ENCODE measurements around the gene PLXDC2.
A peak's percentile ranks its signal among the peaks of the same experiment; 100 is the strongest.

The PLXDC2 gene

GRCh38 chr10:19925064-19925463, 108.8 kb downstream of the PLXDC2 start:
- DNase-seq (ENCODE audit: low spot score), result no peak
- Histone ChIP-seq H3K27ac (no peak overlapping the region), H3K4me3 (no peak overlapping the region)
- no peak for TF ChIP-seq CTCF (IDR thresholded peaks at IDR 0.05)

- Histone ChIP-seq H3K4me3 (no peak overlapping the region), H3K27ac (peak overlapping the region; percentile 52 to 83)
- DNase-seq (ENCODE audit: low spot score), result no peak
- no peak for TF ChIP-seq CTCF (IDR thresholded peaks at IDR 0.05)
Measured at GRCh38 chr10:19928936-19929335, 112.7 kb downstream of the PLXDC2 start.

- TF ChIP-seq CTCF (IDR thresholded peaks at IDR 0.05), result no peak
- Histone ChIP-seq H3K27ac (peak overlapping the region; percentile 52 to 83), H3K4me3 (peak overlapping the region; percentile 46)
- no peak for DNase-seq (ENCODE audit: low spot score)
Measured at GRCh38 chr10:19929506-19930140, 113.4 kb downstream of the PLXDC2 start.

- TF ChIP-seq CTCF (IDR thresholded peaks at IDR 0.05), result no peak
- H3K4me3 ChIP-seq, result no peak overlapping the region
- no peak for DNase-seq (ENCODE audit: low spot score)
- peak overlapping the region; percentile 2 to 75 for H3K27ac ChIP-seq
Measured at GRCh38 chr10:19930936-19931893, 115.0 kb downstream of the PLXDC2 start.

GRCh38 chr10:19931894-19932590, 115.8 kb downstream of the PLXDC2 start:
- DNase-seq (ENCODE audit: low spot score), result no peak
- Histone ChIP-seq H3K4me3 (no peak overlapping the region), H3K27ac (peak overlapping the region; percentile 24 to 75)
- TF ChIP-seq CTCF (IDR thresholded peaks at IDR 0.05), result no peak

DNA sequence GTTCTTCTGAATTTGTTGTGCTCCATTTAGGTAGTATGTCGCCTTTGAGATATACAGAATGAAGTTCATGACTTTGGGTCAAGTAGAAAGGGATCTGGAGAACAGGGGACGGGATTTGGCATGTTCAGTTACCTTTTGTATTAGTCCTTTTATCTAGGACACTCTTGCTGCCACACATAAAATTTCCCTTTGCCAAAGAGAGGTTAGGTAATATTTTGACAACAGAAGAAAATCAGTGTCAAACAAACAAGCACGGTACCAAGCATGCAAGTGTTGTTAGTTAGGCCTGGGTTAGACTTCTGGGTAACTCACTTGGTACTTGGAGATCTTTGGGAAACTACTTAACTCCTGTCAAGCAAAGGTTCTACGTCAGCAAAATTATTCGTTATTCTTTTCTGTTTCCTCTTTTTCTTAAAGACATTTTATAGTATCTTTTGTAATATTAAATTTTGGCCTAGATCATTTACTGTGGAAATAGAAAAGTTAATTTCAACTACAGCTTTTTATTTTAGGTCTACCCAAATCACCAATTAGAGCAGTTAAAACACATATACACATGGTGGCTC, 116.7 kb downstream of the PLXDC2 start:
- no peak for DNase-seq (ENCODE audit: low spot score)
- no peak for TF ChIP-seq CTCF (IDR thresholded peaks at IDR 0.05)
- Histone ChIP-seq H3K27ac (peak overlapping the region in 1 of 2 donors; percentile 9), H3K4me3 (no peak overlapping the region)
